Activated T-helper 2 cell treated with anti-CD3 and anti-CD28 coated beads, Interferon-gamma antibody, Interleukin-2, Interleukin-4, amounts not matched to agents 10 μg/mL and 5 μg/mL and 100 μg/mL, durations not matched to agents 14 hours and 24 hours and 36 hours (primary cell): ENCODE measurements around the gene KCNG2. TPM values are rescaled to one million over a fixed set of nuclear protein-coding genes. Genes with fewer than 3 reads are reported as not detected.
A peak's percentile ranks its signal among the peaks of the same experiment; 100 is the strongest.

Source experiments
- DNase-seq: peaks from one replicate; pipeline ENCODE4 v3.0.0; 2021; ENCODE audit warnings: low spot score
- H3K27ac Mint-ChIP-seq: one replicate; pipeline ENCODE4 v1.8.0; 2021; ENCODE audit warnings: mixed read lengths
- H3K27me3 Mint-ChIP-seq: one replicate; pipeline ENCODE4 v1.8.0; 2021; ENCODE audit warnings: low read depth, mixed read lengths
- H3K36me3 Mint-ChIP-seq: one replicate; pipeline ENCODE4 v1.8.0; 2021; ENCODE audit warnings: low read depth, mixed read lengths
- H3K4me1 Mint-ChIP-seq: one replicate; pipeline ENCODE4 v1.8.0; 2021; ENCODE audit warnings: low read depth, mixed read lengths
- H3K4me3 Mint-ChIP-seq: one replicate; pipeline ENCODE4 v1.8.0; 2021; ENCODE audit warnings: low read depth, mild to moderate bottlenecking, moderate library complexity, mixed read lengths
- H3K9me3 Mint-ChIP-seq: one replicate; pipeline ENCODE4 v1.8.0; 2021; ENCODE audit warnings: mixed read lengths
- intact Hi-C: fragments of 100-400 bp; cut with micrococcal nuclease; formaldehyde crosslinking; loops from one replicate; pipeline ENCODE4 v1.15.1; 2023
- total RNA-seq: library from RNA; stranded (reverse); gene quantifications from 2 replicates; pipeline ENCODE4 v1.2.3, GENCODE V29; 2022

The KCNG2 gene
- total RNA-seq, 1 donor from 2014 or later: not detected

DNA sequence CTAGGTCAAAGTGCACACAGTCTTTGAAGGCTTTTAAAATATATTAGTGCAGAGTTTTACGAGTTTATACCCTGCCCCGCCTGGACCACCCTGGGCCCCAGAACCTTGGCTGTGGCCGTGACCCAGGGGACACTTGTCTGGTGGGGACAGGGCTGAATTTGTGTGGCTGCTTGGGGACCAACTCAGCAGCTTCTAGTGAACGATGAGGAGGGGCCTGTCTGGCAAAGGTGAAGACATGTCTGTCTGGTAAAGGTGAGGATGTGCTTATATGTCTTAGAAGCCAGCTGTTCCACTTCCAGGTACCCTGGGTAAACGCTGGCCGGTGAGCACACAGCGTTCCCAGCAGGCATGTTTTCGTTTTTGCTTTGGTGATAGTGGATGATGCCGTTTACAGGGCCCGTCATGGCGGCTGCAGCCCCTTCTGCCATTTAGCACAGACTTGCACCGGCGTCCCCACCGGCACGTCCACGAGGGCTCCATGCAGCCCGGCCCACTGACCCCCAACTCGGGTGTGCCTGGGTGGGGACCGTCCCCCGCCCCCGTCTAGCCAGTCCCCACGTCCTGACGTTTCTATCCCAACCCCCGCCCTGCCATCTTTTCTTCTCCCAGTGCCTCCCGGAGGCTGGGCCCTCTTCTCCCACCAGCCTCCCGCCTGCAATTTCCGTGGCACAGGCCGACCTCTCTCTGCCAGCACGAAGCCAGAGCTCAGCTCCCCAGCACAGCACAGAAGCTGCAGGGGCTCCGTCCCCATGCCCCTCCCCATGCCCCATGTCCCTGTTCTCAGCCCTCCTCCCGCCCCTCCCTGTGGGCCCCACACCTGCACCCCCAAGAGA is 85.9 kb downstream of the KCNG2 start:
- no peak for DNase-seq
- Mint-ChIP-seq H3K27ac (no peak overlapping the region), H3K36me3 (no peaks in the 10 kb centered on the region)

DNA sequence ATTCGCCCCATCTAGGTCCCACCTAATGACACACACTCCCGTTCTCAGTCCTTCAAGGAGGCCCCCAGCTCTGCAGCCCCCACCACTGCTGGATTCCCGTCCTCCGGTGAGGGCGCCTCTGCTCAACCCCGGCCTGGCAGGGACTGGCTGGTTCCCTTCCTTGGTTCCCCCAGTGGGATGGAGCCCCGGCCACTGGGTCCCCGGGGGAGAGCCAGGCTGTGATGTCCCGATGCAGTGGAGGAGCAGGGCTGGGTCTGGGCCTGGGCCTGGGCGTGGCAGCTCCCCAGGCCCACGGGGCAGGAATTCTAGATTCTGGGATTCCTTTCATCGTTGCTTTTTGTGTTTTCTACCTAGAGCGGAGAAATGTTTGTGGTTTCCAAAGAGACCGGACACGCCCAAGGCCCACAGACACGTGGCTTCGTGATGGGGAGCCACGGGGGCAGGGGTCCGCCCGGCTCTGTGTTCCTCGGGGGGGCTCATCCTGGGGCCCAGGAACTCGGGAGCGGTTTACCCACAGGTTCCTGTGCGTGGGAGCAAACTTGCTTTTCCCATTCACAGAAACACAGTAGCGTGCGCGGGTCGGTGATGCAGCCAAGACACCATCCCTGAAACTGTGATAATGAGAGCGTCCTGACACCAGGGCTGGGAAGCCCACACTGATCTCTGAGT is 86.7 kb downstream of the KCNG2 start:
- Mint-ChIP-seq H3K36me3 (peaks cover 3% of the 10 kb centered on the region), H3K27me3 (no peaks in the 10 kb centered on the region), H3K4me1 (no peaks in the 10 kb centered on the region), H3K4me3 (no peak overlapping the region), H3K27ac (no peak overlapping the region), H3K9me3 (peaks cover 10% of the 10 kb centered on the region)
- intact Hi-C loops: no loop called here
- no peak for DNase-seq

More for the DNA sequence above, 85.9 kb downstream of the KCNG2 start:
- no peaks in the 10 kb centered on the region for H3K4me1 Mint-ChIP-seq
- intact Hi-C loops: no loop called here
- no peak overlapping the region for H3K4me3 Mint-ChIP-seq
- peaks cover 3% of the 10 kb centered on the region for H3K9me3 Mint-ChIP-seq
- no peaks in the 10 kb centered on the region for H3K27me3 Mint-ChIP-seq

DNA sequence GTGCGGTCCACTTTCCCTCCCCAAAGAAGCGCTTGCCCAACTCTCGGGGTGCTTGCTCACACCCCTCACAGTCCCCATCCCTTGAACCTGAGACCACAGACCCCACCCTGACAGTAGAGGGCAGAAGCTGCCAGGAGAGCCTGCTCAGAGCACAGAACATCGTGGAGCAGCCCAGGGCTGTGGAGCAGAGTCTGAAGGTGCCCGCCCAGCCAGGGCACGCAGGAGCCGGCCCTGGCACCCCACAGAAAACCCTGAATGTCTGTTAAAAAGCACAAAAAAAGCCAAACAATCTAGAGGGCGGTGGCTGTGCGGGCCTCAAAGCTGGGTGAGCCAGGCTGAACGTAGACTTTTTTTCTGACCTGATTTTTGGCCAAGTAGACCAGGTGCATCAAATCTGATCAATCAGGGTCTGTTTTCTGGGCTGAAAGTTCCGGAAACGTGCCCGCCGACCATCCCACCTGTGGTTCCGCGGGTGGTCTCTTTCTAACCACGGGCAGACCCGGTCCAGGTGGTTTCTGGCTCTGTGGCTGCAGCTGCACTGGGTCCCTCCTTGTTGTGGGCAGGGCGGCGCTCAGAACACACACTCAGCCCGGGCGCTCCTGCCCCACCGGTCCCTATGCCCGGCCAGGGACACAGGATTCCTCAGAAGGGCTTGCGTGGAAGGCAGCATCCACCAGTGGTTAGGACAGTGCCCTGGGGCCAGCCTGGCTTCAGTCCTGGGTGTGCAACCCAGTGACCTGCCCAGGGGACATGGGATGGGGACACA is 87.4 kb downstream of the KCNG2 start:
- Mint-ChIP-seq H3K27me3 (no peaks in the 10 kb centered on the region), H3K27ac (no peak overlapping the region), H3K4me3 (no peak overlapping the region), H3K36me3 (peaks cover 3% of the 10 kb centered on the region), H3K9me3 (peaks cover 16% of the 10 kb centered on the region), H3K4me1 (peaks cover under 1% of the 10 kb centered on the region)
- intact Hi-C loops: no loop called here
- no peak for DNase-seq

DNA sequence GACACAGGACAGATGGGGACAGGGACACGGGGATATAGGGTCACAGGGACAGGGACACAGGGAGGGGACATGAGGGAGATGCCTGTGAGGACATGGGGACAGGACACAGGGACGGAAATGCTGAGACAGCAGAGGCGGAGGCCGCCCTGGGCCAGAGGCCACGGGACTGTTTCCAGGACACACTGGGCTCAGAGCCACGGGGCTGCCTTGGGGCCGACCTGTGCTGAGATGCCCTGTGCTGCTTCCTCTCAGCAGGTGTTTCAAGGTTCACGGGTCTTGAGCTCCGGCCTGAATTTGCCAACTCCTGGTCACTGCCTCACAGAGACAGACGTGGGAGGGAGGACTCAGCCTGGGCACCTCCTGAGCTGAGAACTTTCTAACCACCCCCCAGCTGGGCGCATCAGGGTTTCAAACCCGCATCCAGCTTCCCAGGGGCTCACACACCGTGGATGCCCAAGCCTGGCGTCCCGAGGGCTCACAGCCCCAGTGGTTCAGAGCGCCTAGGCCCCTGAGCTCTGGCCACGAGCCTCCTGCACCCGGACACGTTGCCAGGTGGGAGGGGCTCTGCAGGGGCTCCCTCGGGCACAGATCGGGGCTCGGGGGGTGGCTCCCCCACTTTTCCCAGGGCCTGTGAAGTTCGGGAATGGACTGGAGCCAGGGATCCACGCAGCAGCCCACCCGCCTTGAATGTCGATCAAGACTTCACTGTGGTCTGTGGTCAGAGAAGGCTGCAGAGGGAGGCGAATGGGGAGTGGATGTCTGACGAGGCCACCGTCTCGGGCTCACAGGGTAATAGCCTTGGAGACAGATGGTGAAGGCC is 89.7 kb downstream of the KCNG2 start:
- Mint-ChIP-seq H3K27ac (no peak overlapping the region), H3K36me3 (peaks cover 15% of the 10 kb centered on the region), H3K27me3 (no peaks in the 10 kb centered on the region), H3K4me1 (peaks cover 9% of the 10 kb centered on the region), H3K9me3 (peaks cover 38% of the 10 kb centered on the region), H3K4me3 (no peak overlapping the region)
- no peak for DNase-seq
- intact Hi-C loops: no loop called here

DNA sequence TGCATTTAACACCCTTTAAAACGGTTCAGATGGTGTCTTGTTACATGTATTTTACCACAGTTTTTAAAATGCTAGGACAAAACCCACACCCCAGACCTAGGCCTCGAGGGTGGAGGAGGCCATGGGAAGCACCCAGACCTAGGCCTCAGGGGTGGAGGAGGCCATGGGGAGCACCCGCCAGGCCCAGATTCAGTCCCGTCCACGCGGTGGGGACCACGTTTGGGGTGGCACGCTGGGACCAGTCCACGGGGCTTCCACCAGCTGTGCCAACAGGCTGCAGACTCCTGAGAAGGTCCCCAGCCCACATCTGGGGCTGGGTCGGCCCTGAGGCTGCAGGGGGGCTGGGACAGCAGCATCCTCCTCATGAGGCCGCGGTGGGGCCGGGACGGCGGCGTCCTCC is 90.3 kb downstream of the KCNG2 start:
- no peak for DNase-seq

DNA sequence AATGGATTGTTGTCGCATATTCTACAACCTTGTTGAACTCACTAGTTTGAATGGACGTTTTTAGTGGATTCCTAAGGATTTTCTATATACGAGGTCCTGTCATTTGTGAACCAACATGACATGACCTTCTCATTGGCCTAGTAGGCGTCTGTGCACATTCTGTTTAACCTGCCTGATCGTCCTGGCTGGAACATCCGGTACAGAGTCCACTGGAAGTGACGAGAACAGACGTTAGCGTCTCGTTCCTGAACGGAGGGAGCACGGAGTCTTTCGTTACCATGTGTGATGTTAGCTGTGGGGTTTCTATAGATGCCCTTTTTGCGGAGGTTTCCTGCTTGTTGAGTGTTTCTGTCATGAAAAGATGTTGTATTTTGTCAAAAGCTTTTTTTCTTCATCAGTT is 91.8 kb downstream of the KCNG2 start:
- no peak for DNase-seq
- Mint-ChIP-seq H3K27me3 (no peaks in the 10 kb centered on the region), H3K4me3 (no peak overlapping the region), H3K27ac (no peak overlapping the region), H3K9me3 (peaks cover 58% of the 10 kb centered on the region), H3K36me3 (peaks cover 24% of the 10 kb centered on the region), H3K4me1 (peaks cover 9% of the 10 kb centered on the region)
- intact Hi-C loops: no loop called here

More for the DNA sequence above, 90.3 kb downstream of the KCNG2 start:
- intact Hi-C loops: no loop called here
- H3K4me1 Mint-ChIP-seq: peaks cover 9% of the 10 kb centered on the region
- H3K4me3 Mint-ChIP-seq: no peak overlapping the region
- no peaks in the 10 kb centered on the region for H3K27me3 Mint-ChIP-seq
- H3K36me3 Mint-ChIP-seq: peaks cover 19% of the 10 kb centered on the region
- peaks cover 44% of the 10 kb centered on the region for H3K9me3 Mint-ChIP-seq
- no peak overlapping the region for H3K27ac Mint-ChIP-seq

DNA sequence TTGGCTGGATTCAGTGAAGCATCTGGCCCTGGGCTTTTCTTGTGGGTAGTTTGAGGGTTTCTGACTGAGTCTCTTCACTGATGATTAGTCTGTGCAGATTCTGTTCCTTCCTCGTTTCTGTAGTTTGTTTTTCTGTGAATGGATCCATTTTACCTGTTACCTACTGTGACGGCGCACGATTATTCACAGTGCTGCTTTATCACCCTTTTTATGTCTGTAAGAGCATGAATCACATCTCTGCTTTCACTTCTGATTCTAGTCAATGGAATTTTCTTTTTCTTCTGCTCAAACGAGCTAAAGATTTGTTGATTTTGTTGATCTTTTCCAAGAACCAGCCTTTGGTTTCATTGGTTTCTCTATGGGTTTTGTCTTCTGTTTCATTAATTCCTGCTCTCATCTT is 92.9 kb downstream of the KCNG2 start:
- DNase-seq: no peak
- H3K27ac Mint-ChIP-seq: peak overlapping the region; percentile 85
- no peak overlapping the region for H3K4me3 Mint-ChIP-seq
- peaks cover 9% of the 10 kb centered on the region for H3K4me1 Mint-ChIP-seq
- intact Hi-C loops: loop anchor here (1.0 to 10.0 kb wide), 5 partner anchors 15 to 312 kb away; partner anchors contain the start of genes ADNP2 and HSBP1L1
- peaks cover 68% of the 10 kb centered on the region for H3K9me3 Mint-ChIP-seq
- H3K27me3 Mint-ChIP-seq: no peaks in the 10 kb centered on the region
- peaks cover 24% of the 10 kb centered on the region for H3K36me3 Mint-ChIP-seq

DNA sequence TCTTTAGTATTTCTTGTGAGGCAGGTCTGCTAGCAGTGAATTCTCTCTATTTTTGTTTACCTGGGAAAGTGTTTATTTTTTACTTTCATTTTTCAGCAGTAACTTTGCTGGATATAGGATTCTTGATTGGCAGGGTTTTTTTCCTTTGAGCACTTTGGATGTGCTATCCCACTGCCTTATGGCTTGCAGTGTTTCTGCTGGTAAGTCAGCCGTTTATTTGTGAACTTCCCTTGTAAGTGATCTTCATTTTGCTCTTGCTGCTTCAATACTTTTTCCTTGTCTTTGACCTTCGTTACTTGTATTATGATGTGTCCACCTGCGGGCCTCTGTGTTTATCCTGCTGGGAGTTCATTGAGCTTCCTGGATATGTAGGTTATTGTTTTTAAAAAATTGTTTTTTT is 99.0 kb downstream of the KCNG2 start:
- no peak for DNase-seq
- Mint-ChIP-seq H3K27me3 (no peaks in the 10 kb centered on the region), H3K4me1 (peaks cover 2% of the 10 kb centered on the region), H3K9me3 (peaks cover 58% of the 10 kb centered on the region), H3K4me3 (no peak overlapping the region), H3K36me3 (peaks cover 30% of the 10 kb centered on the region), H3K27ac (no peak overlapping the region)
- intact Hi-C loops: loop anchor here (10.0 kb wide), 1 partner anchor 212 kb away; no protein-coding TSS in a partner anchor

DNA sequence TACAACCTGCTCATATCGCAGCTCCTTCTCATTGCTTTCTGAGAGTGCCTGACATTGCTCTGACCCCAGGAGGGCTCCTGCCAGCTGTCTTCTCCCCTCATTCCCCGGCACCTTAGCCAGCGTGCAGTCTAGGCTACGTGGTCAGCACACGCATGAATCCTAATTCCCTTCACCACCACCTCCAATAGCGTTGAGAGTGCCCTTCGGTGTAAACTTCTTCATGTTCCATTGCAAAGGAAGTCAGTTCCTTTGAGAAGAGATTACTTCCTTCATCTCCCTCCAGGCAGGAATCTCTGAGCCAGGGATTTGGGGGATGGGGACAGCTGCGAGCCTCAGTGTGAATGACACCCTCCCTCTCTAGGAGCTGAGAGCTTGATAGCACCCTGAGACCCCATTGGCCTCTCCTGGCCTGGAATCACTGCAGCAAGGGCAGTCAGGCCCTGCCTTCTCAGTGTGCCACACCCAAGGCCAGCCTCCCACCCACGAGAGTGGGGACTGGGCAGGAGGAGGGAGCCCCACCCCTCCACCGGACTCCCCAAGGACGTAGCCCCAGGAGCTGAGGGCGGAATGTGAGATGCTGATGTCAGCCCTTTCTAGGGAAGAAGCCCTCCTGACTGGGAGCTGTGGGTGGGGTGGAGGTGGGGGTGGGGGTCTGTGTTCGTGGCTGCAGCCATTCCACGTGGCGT is 100.3 kb downstream of the KCNG2 start:
- no peak overlapping the region for H3K27ac Mint-ChIP-seq
- no peaks in the 10 kb centered on the region for H3K27me3 Mint-ChIP-seq
- peaks cover 44% of the 10 kb centered on the region for H3K9me3 Mint-ChIP-seq
- no peak for DNase-seq
- H3K4me1 Mint-ChIP-seq: peaks cover 2% of the 10 kb centered on the region
- intact Hi-C loops: loop anchor here (10.0 kb wide), 1 partner anchor 213 kb away; no protein-coding TSS in a partner anchor
- no peak overlapping the region for H3K4me3 Mint-ChIP-seq
- H3K36me3 Mint-ChIP-seq: peaks cover 35% of the 10 kb centered on the region

DNA sequence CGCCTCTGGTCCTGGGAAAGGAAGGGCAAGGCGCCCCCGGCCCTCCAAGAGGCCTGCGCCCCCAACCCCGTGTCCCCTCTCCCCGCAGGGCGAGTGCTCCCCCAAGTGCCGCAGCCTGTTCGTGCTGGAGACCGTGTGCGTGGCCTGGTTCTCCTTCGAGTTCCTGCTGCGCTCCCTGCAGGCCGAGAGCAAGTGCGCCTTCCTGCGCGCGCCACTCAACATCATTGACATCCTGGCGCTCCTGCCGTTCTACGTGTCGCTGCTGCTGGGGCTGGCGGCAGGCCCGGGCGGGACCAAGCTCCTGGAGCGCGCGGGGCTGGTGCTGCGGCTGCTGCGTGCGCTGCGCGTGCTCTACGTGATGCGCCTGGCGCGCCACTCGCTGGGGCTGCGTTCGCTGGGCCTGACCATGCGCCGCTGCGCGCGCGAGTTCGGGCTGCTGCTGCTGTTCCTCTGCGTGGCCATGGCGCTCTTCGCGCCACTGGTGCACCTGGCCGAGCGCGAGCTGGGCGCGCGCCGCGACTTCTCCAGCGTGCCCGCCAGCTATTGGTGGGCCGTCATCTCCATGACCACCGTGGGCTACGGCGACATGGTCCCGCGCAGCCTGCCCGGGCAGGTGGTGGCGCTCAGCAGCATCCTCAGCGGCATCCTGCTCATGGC is 101.3 kb downstream of the KCNG2 start:
- no peaks in the 10 kb centered on the region for H3K27me3 Mint-ChIP-seq
- H3K27ac Mint-ChIP-seq: no peak overlapping the region
- peaks cover 35% of the 10 kb centered on the region for H3K36me3 Mint-ChIP-seq

More for the DNA sequence above, 101.3 kb downstream of the KCNG2 start:
- Mint-ChIP-seq H3K4me3 (no peak overlapping the region), H3K4me1 (peaks cover 2% of the 10 kb centered on the region), H3K9me3 (peaks cover 34% of the 10 kb centered on the region)
- intact Hi-C loops: loop anchor here (10.0 kb wide), 1 partner anchor 214 kb away; no protein-coding TSS in a partner anchor
- no peak for DNase-seq
